HepG2 (cell line): ENCODE results near the gene RRP12. TPM values are rescaled to one million over a fixed set of nuclear protein-coding genes. Genes with fewer than 3 reads are reported as not detected.

ENCODE experiments used
- CBFB ChIP-seq: sonication (generic); formaldehyde crosslinking; IDR thresholded peaks from 2 replicates; pipeline ENCODE4 v1.4.0; 2020; ENCODE audit warnings: missing genetic modification reagents
- GPN1 ChIP-seq: sonication (generic); formaldehyde crosslinking; IDR thresholded peaks from 2 replicates; pipeline ENCODE4 v1.5.1; 2020; ENCODE audit warnings: missing genetic modification reagents, borderline replicate concordance
- U2AF2 ChIP-seq: fragments of 200-400 bp; formaldehyde crosslinking; IDR thresholded peaks from 2 replicates; pipeline ENCODE4 v1.6.1; 2017; ENCODE audit warnings: low read depth, mild to moderate bottlenecking, low read length
- ZC3H4 ChIP-seq: sonication (generic); formaldehyde crosslinking; IDR thresholded peaks from 2 replicates; pipeline ENCODE4 v1.4.0; 2020; ENCODE audit warnings: missing genetic modification reagents, borderline replicate concordance
- ZNF142 ChIP-seq: sonication (generic); formaldehyde crosslinking; IDR thresholded peaks from 2 replicates; pipeline ENCODE4 v1.4.0; 2020; ENCODE audit warnings: missing genetic modification reagents
- ZNF687 ChIP-seq: sonication (generic); formaldehyde crosslinking; IDR thresholded peaks from 2 replicates; pipeline ENCODE4 v1.5.1; 2020; ENCODE audit warnings: mild to moderate bottlenecking, missing genetic modification reagents, moderate library complexity
- ZNF724P ChIP-seq: sonication (generic); formaldehyde crosslinking; IDR thresholded peaks from 2 replicates; pipeline ENCODE4 v1.8.0; 2022; ENCODE audit warnings: missing genetic modification reagents, borderline replicate concordance
- polyA plus RNA-seq, 8 experiments: library from polyadenylated mRNA; depleted of rRNA in 3 of 8; stranded (reverse) in 7 of 8; unstranded in 1 of 8; fragments of >200 nt; fragmentation: Illumina TruSeq in 4 of 8; extraction: Trizol in 4 of 8; gene quantifications; 2 replicates each; pipeline versions ENCODE4 v1.2.1 to v1.2.3, GENCODE V29; 2011 to 2016; ENCODE audit warnings: low read depth in 4 of 8, missing spikeins in 1 of 8, mixed read lengths in 1 of 8; ENCODE audit not compliant: insufficient read depth in 1 of 8
- total RNA-seq, 5 experiments: library from RNA; depleted of rRNA; stranded (reverse); fragments of >200 nt; fragmentation: Illumina TruSeq; extraction: Trizol; gene quantifications; 2 replicates each; pipeline ENCODE4 v1.2.3, GENCODE V29; 2016; ENCODE audit warnings: low read depth in 1 of 5
- TF ChIP-seq, protein P1 (sequence below): sonication (generic); formaldehyde crosslinking; IDR thresholded peaks from 2 replicates; pipeline ENCODE4 v1.4.0; 2020; ENCODE audit warnings: mild to moderate bottlenecking, missing genetic modification reagents
- TF ChIP-seq, protein P2 (sequence below): sonication (generic); formaldehyde crosslinking; IDR thresholded peaks from 2 replicates; pipeline ENCODE4 v1.4.0; 2020; ENCODE audit warnings: missing genetic modification reagents
- TF ChIP-seq, protein P3 (sequence below): sonication (generic); formaldehyde crosslinking; IDR thresholded peaks from 2 replicates; pipeline ENCODE4 v1.4.0; 2020; ENCODE audit warnings: missing genetic modification reagents, borderline replicate concordance

The RRP12 gene
- total and polyA plus RNA-seq, 2 of the 13 experiments (the other 11 are each of a cell fraction or from before 2014, with no cell fraction given): 13.2 to 39.4 TPM

DNA sequence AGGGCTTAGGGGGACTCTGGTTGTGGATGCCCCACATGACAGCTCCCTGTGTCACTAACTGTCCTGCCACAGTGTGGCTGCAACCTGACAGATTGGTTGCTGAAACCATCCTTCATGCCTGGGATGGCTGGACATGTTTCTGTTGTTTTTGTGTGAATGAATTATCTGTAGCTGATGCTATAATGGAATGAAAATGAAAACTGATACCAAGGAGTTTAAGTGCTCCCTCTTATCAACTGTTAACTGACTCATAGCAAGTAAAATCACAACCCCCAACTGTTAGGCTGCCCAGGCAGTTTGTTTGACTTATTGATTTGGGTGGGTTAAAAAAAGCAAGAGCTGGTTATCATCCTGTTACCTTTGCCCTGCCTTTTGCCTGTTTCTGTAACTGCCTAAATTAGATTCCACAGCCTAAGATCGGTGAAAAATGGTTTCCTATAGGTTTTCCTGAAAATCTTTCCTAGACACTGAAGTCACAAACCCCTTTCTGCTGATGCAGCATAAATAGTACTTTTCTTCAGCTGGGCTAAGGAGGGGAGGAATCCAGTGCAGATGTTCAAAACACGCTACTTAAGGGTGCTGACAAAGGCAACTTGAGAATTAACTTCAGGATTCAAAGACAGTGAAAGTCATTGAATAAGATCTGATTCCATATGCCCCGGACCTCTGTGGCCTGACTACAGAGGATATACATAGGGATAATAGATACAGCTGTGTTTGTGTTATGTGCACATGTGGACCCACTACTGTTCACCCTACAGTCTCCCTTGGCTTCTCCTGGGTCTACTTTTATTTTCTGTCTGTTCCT, 72.3 kb downstream of the RRP12 start (continued):
- TF ChIP-seq, protein P1, sequence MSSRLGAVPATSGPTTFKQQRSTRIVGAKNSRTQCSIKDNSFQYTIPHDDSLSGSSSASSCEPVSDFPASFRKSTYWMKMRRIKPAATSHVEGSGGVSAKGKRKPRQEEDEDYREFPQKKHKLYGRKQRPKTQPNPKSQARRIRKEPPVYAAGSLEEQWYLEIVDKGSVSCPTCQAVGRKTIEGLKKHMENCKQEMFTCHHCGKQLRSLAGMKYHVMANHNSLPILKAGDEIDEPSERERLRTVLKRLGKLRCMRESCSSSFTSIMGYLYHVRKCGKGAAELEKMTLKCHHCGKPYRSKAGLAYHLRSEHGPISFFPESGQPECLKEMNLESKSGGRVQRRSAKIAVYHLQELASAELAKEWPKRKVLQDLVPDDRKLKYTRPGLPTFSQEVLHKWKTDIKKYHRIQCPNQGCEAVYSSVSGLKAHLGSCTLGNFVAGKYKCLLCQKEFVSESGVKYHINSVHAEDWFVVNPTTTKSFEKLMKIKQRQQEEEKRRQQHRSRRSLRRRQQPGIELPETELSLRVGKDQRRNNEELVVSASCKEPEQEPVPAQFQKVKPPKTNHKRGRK (CRISPR knock-in tag): no peak
- TF ChIP-seq, protein P2, sequence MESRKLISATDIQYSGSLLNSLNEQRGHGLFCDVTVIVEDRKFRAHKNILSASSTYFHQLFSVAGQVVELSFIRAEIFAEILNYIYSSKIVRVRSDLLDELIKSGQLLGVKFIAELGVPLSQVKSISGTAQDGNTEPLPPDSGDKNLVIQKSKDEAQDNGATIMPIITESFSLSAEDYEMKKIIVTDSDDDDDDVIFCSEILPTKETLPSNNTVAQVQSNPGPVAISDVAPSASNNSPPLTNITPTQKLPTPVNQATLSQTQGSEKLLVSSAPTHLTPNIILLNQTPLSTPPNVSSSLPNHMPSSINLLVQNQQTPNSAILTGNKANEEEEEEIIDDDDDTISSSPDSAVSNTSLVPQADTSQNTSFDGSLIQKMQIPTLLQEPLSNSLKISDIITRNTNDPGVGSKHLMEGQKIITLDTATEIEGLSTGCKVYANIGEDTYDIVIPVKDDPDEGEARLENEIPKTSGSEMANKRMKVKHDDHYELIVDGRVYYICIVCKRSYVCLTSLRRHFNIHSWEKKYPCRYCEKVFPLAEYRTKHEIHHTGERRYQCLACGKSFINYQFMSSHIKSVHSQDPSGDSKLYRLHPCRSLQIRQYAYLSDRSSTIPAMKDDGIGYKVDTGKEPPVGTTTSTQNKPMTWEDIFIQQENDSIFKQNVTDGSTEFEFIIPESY (CRISPR knock-in tag): no peak
- TF ChIP-seq ZNF724P (CRISPR knock-in tag): no peak
- TF ChIP-seq, protein P3, sequence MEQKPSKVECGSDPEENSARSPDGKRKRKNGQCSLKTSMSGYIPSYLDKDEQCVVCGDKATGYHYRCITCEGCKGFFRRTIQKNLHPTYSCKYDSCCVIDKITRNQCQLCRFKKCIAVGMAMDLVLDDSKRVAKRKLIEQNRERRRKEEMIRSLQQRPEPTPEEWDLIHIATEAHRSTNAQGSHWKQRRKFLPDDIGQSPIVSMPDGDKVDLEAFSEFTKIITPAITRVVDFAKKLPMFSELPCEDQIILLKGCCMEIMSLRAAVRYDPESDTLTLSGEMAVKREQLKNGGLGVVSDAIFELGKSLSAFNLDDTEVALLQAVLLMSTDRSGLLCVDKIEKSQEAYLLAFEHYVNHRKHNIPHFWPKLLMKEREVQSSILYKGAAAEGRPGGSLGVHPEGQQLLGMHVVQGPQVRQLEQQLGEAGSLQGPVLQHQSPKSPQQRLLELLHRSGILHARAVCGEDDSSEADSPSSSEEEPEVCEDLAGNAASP (CRISPR knock-in tag): no peak
- no peak for TF ChIP-seq ZC3H4
- no peak for TF ChIP-seq ZNF142 (CRISPR knock-in tag)
- no peak for TF ChIP-seq CBFB
- no peak for TF ChIP-seq ZNF687 (CRISPR knock-in tag)
- no peak for TF ChIP-seq GPN1 (CRISPR knock-in tag)
- TF ChIP-seq U2AF2: no peak
